ENCODE measurements around the gene BRMS1L. TPM values are rescaled to one million over a fixed set of nuclear protein-coding genes. Genes with fewer than 3 reads are reported as not detected.

BRMS1L gene
- total and polyA plus RNA-seq, 2 of the 13 experiments (the other 11 are each of a cell fraction or from before 2014, with no cell fraction given) = 21.1 to 23.8 TPM

- TF ChIP-seq HNF1A (IDR thresholded peaks at IDR 0.05; ENCODE audit: low read depth) (no peak), HNF1A (CRISPR knock-in tag; IDR thresholded peaks at IDR 0.05; ENCODE audit: borderline replicate concordance) (no peak; the same call in 1 of the 2 replicates), MXI1 (IDR thresholded peaks at IDR 0.05; ENCODE audit: borderline replicate concordance, low read depth, low read length) (no peak), ZNF3 (CRISPR knock-in tag; IDR thresholded peaks at IDR 0.05) (0 out of 2 replicates have a peak, but pooled peaks have one; percentile 21), HNRNPL (IDR thresholded peaks at IDR 0.05; ENCODE audit: low read depth, low read length) (no peak), TCF7 (IDR thresholded peaks at IDR 0.05; ENCODE audit: low read depth) (no peak), ZFP82 (CRISPR knock-in tag; IDR thresholded peaks at IDR 0.05; ENCODE audit: borderline replicate concordance) (no peak), ZBTB46 (CRISPR knock-in tag; IDR thresholded peaks at IDR 0.05; ENCODE audit: borderline replicate concordance) (no peak), ZNF563 (CRISPR knock-in tag; IDR thresholded peaks at IDR 0.05) (no peak), ZNF616 (CRISPR knock-in tag; IDR thresholded peaks at IDR 0.05; ENCODE audit: low read depth) (no peak), ZNF574 (CRISPR knock-in tag; IDR thresholded peaks at IDR 0.05) (no peak), ESRRA (CRISPR knock-in tag; IDR thresholded peaks at IDR 0.05; ENCODE audit: low read depth) (no peak), CSRNP1 (CRISPR knock-in tag; IDR thresholded peaks at IDR 0.05) (no peak), GLI4 (CRISPR knock-in tag; IDR thresholded peaks at IDR 0.05; ENCODE audit: borderline replicate concordance) (no peak), SAFB2 (CRISPR knock-in tag; IDR thresholded peaks at IDR 0.05; ENCODE audit: borderline replicate concordance, low read depth) (no peak), KLF9 (CRISPR knock-in tag; IDR thresholded peaks at IDR 0.05; ENCODE audit: low read depth) (peak; percentile 51; the same call in 1 of the 2 replicates), SOX5 (CRISPR knock-in tag; IDR thresholded peaks at IDR 0.05; ENCODE audit: borderline replicate concordance) (peak; percentile 66)
Observed at GRCh38 chr14:35821564-35822411, 4.3 kb upstream of the BRMS1L start (continued).

Data from HepG2 (cell line).